GM19395 (cell line): Measurements from ENCODE around the gene TSHZ2.
"Not testable (repeated sequence)": the region's sequence is repeated elsewhere in the genome, so short reads cannot be mapped to it uniquely, and the experiment has no call there.

ENCODE experiments used
- ATAC-seq: cut with Tn5 transposase; IDR thresholded peaks from one replicate; pipeline ENCODE4 v1.9.1; 2021; ENCODE audit warnings: mild to moderate bottlenecking, moderate library complexity; ENCODE audit not compliant: unreplicated experiment

Gene TSHZ2

GRCh38 chr20:53426766-53427312, 454.7 kb downstream of the TSHZ2 start:
- ATAC-seq = no peak

GRCh38 chr20:53427951-53428350, 455.8 kb downstream of the TSHZ2 start:
- no peak for ATAC-seq

- no peak for ATAC-seq
These were observed 456.4 kb downstream of the TSHZ2 start for GRCh38 chr20:53428588-53428987.

GRCh38 chr20:53428996-53429395, 456.8 kb downstream of the TSHZ2 start:
- ATAC-seq = no peak

- ATAC-seq = no peak
These were observed 462.5 kb downstream of the TSHZ2 start for GRCh38 chr20:53434662-53435061.

GRCh38 chr20:53436927-53437326, 464.8 kb downstream of the TSHZ2 start:
- ATAC-seq = not testable (repeated sequence)

- no peak for ATAC-seq
These were observed 466.2 kb downstream of the TSHZ2 start for GRCh38 chr20:53438368-53438767.

GRCh38 chr20:53439046-53439445, 466.9 kb downstream of the TSHZ2 start:
- ATAC-seq = no peak

GRCh38 chr20:53439616-53440015, 467.5 kb downstream of the TSHZ2 start:
- no peak for ATAC-seq

GRCh38 chr20:53444401-53445149, 472.4 kb downstream of the TSHZ2 start:
- no peak for ATAC-seq

- no peak for ATAC-seq
These were observed 473.2 kb downstream of the TSHZ2 start for GRCh38 chr20:53445321-53445731.

GRCh38 chr20:53445932-53446331, 473.8 kb downstream of the TSHZ2 start:
- ATAC-seq = no peak

GRCh38 chr20:53447316-53447715, 475.2 kb downstream of the TSHZ2 start:
- ATAC-seq = no peak

- no peak for ATAC-seq
These were observed 476.3 kb downstream of the TSHZ2 start for GRCh38 chr20:53448426-53448825.

GRCh38 chr20:53448875-53449274, 476.7 kb downstream of the TSHZ2 start:
- no peak for ATAC-seq

- ATAC-seq = no peak
These were observed 480.9 kb downstream of the TSHZ2 start for GRCh38 chr20:53453076-53453475.

GRCh38 chr20:53454675-53455276, 482.6 kb downstream of the TSHZ2 start:
- no peak for ATAC-seq

- ATAC-seq = no peak
These were observed 491.2 kb downstream of the TSHZ2 start for GRCh38 chr20:53463101-53463972.

- ATAC-seq = no peak
These were observed 494.1 kb downstream of the TSHZ2 start for GRCh38 chr20:53466279-53466678.

GRCh38 chr20:53468587-53468986, 496.4 kb downstream of the TSHZ2 start:
- ATAC-seq = no peak

- ATAC-seq = not testable (repeated sequence)
These were observed 500.7 kb downstream of the TSHZ2 start for GRCh38 chr20:53472859-53473258.
